Measurements from ENCODE around the gene ANKS3. TPM values are rescaled to one million over a fixed set of nuclear protein-coding genes. Genes with fewer than 3 reads are reported as not detected.

ANKS3 gene
- polyA plus RNA-seq, 3 donors = 0.59 to 13.7 (median 0.95) TPM

DNA sequence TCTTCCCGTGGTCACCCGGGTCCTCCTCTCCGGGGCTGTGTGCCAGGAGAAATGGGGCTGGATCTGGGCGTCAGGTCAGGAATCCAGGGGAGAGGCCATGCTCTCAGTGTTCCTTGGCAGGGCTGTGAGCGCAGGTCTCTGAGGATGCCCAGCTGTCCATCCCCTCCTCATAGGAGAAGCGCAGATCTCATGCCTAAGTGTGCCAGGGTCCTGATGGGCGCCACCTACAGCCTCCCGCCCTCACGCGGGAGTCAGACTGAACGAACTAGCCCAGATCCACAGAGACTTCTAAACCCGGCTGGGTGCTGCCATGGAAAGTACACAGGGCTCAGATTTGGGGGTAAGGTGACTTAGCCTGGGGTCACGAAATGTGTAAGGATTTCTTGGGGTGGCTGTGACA, 85.2 kb downstream of the ANKS3 start:
- Histone ChIP-seq H3K4me3 (replicated peaks in 1 of 3; ENCODE audit: low read depth in 2 of 3, low read length in 3 of 3) (no peak overlapping the region), H3K36me3 (replicated peaks in 1 of 2; ENCODE audit: control insufficient read depth in 1 of 2, insufficient read depth in 2 of 2, low read length in 2 of 2) (peaks cover 42 to 79% of the 10 kb centered on the region in 2 donors), H3K4me2 (replicated peaks; ENCODE audit: extremely low read depth, low read length, poor library complexity, severe bottlenecking) (no peak overlapping the region), H3K9me3 (replicated peaks in 1 of 2; ENCODE audit: control insufficient read depth in 1 of 2, insufficient read depth in 1 of 2, low read length in 2 of 2) (peaks cover 0 to 3% of the 10 kb centered on the region in 2 donors), H2AFZ (ENCODE audit: insufficient read depth, low read depth, low read length, poor library complexity, severe bottlenecking) (no peak overlapping the region), H3K79me2 (ENCODE audit: insufficient read depth, low read length) (peaks cover 69% of the 10 kb centered on the region), H4K20me1 (ENCODE audit: insufficient read depth, low read length) (peaks cover 92% of the 10 kb centered on the region), H3K9ac (ENCODE audit: insufficient read depth, low read length, poor library complexity, severe bottlenecking) (no peak overlapping the region), H3K4me1 (ENCODE audit: control insufficient read depth in 1 of 2, insufficient read depth in 2 of 2, low read length in 2 of 2) (peaks cover 4 to 11% of the 10 kb centered on the region in 2 donors), H3K27ac (ENCODE audit: low read depth in 1 of 2, low read length in 2 of 2) (peak overlapping the region; percentile 6 to 44), H3K27me3 (ENCODE audit: control insufficient read depth in 2 of 2, insufficient read depth in 2 of 2, low read length in 2 of 2) (no peaks in the 10 kb centered on the region)
- H3K4me3 Mint-ChIP-seq = no peak overlapping the region
- DNase-seq = no peak
- no peaks in the 10 kb centered on the region for H3K27me3 Mint-ChIP-seq (ENCODE audit: low read depth in 3 of 3)
- WGBS (ENCODE audit: insufficient coverage) = 95% methylated on average over 12 of the region's 13 CpGs
- peaks cover 9% of the 10 kb centered on the region for H3K4me1 Mint-ChIP-seq
- intact Hi-C loops (cut with micrococcal nuclease) = no loop called here
- H3K9me3 Mint-ChIP-seq = no peaks in the 10 kb centered on the region
- TF ChIP-seq, protein P1, sequence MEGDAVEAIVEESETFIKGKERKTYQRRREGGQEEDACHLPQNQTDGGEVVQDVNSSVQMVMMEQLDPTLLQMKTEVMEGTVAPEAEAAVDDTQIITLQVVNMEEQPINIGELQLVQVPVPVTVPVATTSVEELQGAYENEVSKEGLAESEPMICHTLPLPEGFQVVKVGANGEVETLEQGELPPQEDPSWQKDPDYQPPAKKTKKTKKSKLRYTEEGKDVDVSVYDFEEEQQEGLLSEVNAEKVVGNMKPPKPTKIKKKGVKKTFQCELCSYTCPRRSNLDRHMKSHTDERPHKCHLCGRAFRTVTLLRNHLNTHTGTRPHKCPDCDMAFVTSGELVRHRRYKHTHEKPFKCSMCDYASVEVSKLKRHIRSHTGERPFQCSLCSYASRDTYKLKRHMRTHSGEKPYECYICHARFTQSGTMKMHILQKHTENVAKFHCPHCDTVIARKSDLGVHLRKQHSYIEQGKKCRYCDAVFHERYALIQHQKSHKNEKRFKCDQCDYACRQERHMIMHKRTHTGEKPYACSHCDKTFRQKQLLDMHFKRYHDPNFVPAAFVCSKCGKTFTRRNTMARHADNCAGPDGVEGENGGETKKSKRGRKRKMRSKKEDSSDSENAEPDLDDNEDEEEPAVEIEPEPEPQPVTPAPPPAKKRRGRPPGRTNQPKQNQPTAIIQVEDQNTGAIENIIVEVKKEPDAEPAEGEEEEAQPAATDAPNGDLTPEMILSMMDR (IDR thresholded peaks at IDR 0.05) = no peak
- H3K27ac Mint-ChIP-seq = peak overlapping the region in 3 of 7 donors; percentile 19 to 89 (median 61)
- peaks cover 47 to 81% of the 10 kb centered on the region in 2 donors for H3K36me3 Mint-ChIP-seq

DNA sequence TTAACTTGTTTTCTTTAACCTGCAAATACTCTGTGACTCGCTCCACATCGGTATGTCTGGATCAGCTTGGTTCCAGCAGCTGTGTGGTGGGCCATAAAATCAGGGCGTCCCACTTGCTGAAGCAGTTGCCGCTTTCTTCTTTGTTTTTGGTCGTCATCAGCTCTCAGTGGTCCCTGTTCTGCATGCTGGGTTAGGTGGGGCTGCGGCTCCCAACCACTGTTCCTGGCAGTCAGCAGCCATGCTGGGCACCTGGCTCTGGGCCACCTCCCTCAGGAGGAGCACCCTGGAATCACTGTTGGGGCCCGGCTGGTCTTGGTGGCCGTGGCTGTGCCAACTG, 86.5 kb downstream of the ANKS3 start:
- Mint-ChIP-seq H3K4me1 (peaks cover 9% of the 10 kb centered on the region), H3K36me3 (peaks cover 40 to 73% of the 10 kb centered on the region in 2 donors), H3K27ac (peak overlapping the region in 2 of 7 donors; percentile 10 to 30), H3K4me3 (no peak overlapping the region), H3K27me3 (ENCODE audit: low read depth in 3 of 3) (no peaks in the 10 kb centered on the region), H3K9me3 (no peaks in the 10 kb centered on the region)
- Histone ChIP-seq H3K9me3 (replicated peaks in 1 of 2; ENCODE audit: control insufficient read depth in 1 of 2, insufficient read depth in 1 of 2, low read length in 2 of 2) (peaks cover 0 to 3% of the 10 kb centered on the region in 2 donors), H4K20me1 (ENCODE audit: insufficient read depth, low read length) (peaks cover 97% of the 10 kb centered on the region), H3K36me3 (replicated peaks in 1 of 2; ENCODE audit: control insufficient read depth in 1 of 2, insufficient read depth in 2 of 2, low read length in 2 of 2) (peaks cover 33 to 69% of the 10 kb centered on the region in 2 donors), H2AFZ (ENCODE audit: insufficient read depth, low read depth, low read length, poor library complexity, severe bottlenecking) (no peak overlapping the region), H3K27me3 (ENCODE audit: control insufficient read depth in 2 of 2, insufficient read depth in 2 of 2, low read length in 2 of 2) (no peaks in the 10 kb centered on the region), H3K27ac (ENCODE audit: low read depth in 1 of 2, low read length in 2 of 2) (no peak overlapping the region), H3K4me1 (ENCODE audit: control insufficient read depth in 1 of 2, insufficient read depth in 2 of 2, low read length in 2 of 2) (peaks cover 4 to 11% of the 10 kb centered on the region in 2 donors), H3K9ac (ENCODE audit: insufficient read depth, low read length, poor library complexity, severe bottlenecking) (no peak overlapping the region), H3K79me2 (ENCODE audit: insufficient read depth, low read length) (peaks cover 82% of the 10 kb centered on the region), H3K4me2 (replicated peaks; ENCODE audit: extremely low read depth, low read length, poor library complexity, severe bottlenecking) (no peak overlapping the region), H3K4me3 (replicated peaks in 1 of 3; ENCODE audit: low read depth in 2 of 3, low read length in 3 of 3) (no peak overlapping the region)
- intact Hi-C loops (cut with micrococcal nuclease) = no loop called here
- no peak for DNase-seq
- 100% methylated on average over 8 of the region's 8 CpGs for WGBS (ENCODE audit: insufficient coverage)
- TF ChIP-seq, protein P1 (IDR thresholded peaks at IDR 0.05) = no peak
